ENCODE data around the gene GRM1.

GRM1 gene

DNA sequence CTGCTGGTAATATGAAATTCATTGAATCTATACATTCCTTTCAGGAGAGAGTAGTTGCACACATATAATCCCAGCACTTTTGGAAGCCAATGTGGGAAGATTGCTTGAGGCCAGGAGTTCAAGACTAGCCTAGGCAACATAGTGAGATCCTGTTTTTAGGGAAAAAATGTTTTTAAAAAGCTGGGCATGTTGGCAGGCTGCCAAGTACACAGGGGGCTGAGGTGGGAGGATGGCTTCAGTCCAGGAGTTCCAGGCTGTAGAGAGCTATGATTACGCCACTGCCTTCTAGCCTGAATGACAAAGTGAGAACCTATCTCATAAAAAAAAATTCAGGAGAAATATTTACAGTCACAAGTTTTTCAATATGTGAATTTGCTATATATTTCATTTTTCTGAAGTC is 71.9 kb downstream of the GRM1 start:
- DNase-seq, result no peak

DNA sequence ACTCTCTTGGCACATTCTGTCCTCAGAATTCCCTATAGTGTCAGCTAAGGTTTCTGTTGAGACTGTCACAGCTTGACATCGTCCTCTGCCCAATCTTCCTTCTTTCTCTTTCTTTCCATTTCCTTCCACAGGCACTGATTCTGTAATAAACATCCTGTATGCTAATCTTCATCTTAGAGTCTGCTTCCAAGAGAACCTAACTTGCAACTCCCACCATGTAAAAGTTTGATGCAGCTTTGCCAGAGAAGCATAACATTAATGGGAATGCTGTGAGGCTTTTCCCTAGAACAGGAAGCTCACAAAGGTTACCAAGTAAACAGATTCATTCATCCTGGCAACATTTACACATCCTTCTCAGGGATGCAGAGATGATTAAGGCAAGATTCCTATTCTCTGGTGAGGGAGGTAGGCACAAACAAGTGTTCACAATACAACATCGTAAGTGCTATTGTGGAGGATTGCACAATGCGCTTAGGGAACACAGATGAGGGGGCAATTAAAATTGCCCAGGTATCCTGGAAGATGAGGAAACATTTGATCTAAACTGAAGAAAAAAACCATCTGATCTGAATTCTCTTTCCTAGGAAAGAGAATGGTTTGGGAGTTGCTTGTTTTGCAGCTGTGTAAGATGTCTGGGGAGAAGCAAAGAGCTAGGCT is 74.7 kb downstream of the GRM1 start:
- no peak for DNase-seq

DNA sequence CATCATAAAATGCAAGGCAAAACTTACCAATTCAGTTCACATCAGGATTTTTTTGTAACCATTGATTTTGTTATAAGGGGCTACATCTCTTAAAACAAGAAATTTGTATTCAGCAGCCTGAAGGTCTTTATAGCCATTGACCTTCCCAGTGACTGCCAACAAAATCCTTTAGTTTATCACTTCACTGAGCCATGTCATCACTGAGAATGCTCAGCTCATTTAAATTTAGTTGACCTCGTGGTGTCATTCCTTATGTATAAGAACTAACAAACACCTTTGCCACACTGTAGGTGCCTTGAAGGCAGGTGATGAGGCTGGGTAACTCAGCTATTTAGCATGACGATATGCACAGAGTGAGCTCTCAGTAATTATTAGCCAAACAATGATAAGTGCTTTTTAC is 77.7 kb downstream of the GRM1 start:
- DNase-seq, result no peak

DNA sequence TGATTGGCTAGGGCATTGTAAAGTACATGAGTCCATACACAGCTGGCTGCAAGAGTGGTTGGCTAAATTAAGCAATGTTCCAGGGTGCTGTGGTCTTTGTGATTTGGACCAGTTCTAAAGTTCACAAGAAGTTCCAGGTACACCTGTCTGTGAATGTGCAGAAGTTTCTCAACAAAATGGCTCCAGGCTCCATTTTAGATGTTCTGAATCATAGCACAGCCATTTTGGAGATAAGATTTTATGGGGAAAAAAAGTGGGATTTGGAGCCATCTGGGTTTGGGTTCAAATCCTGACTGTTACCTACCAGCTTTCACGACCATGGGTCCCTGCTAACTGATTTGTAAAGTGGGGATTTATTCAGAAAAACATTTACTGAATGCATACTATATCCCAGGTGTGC is 82.1 kb downstream of the GRM1 start:
- DNase-seq, result no peak

DNA sequence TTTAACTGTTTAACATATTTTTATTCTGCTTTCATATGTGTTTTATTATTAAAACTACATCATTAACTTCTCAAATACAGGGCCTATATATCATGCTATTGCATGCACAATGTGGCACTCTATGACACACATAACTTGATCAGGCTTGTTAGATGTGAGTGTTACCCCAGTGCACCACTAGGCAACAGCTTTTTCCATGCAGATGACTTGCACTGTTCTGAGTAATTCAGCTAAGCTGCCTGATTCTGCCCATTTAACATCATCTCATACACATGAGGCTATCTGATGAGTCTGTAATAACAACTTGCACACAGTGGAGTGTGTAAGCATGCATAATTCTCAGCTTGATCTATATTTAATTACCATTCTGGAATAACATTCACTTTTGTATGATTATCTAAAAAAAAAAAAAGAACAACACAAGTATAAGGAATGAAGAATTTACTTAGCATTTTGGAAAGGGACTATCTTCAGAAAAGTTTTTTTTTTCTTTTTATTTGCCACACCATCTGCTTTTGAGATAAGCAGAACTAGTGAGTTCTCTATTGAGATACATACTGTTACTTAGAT is 83.1 kb downstream of the GRM1 start:
- DNase-seq, result no peak

DNA sequence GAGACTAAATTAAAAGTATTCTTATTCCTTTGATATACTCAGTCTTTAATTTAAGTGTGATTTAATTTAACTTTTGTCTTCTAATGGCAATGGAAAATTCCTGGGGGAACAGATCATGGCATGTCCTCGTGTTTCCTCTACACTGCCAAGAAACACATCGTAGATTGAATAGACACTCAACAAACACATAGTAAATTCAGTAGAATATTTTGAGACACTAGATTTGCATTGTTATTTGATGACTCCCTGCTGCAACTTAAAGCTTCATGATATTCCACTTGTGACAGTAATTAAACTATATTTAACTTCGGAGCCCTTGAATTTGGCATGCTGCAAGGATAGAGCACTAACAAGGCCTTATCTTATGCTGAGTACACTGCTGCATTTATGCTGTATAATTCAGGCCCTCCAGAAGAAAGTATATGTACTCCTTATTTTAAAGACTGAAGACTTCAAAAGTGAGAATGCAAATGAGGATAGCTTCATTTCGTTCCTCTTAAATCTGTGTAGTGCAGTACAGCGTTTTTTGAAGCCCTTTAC is 84.3 kb downstream of the GRM1 start:
- DNase-seq, result no peak

DNA sequence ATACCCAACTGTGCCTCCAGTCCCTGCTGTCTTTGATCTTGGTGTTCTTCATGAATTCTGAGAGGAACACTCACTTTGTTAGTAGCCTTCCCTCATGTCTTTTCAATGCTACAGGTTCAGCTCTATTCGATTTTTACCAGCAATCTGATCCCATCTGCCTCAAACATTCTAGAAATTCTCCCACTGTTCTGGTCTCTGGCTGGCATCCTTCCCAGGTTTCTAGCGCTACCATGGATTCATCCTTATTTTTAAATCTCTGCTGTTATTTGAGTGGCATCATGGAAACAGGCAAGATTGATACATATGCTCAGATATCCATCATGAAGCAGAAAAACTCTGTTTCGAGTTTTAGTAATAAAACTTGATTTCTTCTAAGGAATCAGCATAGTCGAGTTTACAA is 94.8 kb downstream of the GRM1 start:
- DNase-seq, result no peak

DNA sequence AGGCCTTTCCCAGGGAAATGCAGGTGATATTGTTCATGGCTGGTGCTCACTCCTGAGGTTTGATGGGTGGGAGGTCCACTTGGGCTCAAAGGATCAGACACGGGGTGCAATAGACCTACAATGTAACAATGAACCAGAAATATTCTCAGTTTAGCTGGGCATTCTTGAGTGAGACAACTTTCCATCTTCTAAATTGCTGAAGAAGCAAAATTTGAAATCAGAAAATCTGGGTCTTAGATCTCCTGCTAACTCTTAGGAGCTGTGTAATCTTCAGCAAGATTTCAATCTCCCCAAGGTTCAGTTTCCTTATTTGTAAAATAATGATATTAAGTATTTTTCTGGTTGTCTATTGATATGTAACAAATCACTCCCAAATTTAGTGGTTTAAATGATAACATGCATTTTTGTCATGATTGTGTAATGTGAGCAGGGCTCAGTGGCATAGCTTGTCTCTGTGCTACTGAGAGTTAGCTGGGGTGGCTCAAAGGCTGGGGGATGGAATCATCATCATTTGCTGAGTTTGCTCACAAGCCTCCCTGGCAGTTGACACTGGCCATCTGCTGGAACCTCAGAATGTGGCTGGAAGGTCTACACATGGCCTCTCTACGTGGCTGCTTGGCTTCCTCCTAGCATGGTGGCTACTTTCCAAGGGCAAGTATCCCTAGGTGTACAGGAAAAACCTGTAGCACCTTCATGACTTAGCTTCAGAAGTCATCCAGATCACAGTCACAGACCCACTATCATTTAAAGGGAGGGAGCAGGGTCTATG is 98.8 kb downstream of the GRM1 start:
- no peak for DNase-seq

DNA sequence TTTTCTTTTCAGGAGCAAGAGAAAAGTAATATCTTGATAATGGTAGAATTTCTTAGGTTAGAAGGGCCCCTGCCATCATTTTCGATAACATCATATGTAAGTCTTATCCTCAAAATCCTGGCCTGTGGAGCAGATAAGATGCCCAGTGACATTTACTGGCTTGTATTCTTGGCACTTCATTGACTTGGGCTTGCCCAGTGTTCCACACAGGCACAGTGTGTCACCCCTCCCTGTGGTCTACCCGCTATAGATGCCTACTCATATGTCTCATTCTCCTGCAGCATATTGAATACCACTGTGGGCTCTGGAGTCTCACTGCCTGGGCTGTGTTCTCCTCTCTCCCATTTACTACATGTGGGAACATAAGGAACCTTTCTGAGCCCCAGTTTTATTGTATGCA is 105.0 kb downstream of the GRM1 start:
- DNase-seq, result no peak

DNA sequence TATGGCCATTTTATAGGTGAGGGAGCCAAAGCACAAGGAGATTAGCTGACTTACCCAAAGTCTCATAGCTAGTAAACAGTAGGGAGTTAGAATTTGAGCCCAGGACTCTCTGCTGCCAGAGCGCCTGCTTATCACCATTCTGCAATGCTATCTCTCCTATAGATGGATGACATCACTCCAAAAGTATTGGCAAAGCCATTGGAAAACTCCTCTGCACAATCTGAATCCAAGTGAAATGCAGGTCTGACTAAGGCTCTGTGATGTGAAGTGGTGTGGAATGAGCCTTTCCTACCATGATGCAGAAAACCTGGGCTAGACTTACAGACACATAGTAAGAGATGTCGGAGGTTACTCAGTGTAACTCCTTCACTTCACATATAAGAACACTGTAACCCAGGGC is 106.3 kb downstream of the GRM1 start:
- no peak for DNase-seq

DNA sequence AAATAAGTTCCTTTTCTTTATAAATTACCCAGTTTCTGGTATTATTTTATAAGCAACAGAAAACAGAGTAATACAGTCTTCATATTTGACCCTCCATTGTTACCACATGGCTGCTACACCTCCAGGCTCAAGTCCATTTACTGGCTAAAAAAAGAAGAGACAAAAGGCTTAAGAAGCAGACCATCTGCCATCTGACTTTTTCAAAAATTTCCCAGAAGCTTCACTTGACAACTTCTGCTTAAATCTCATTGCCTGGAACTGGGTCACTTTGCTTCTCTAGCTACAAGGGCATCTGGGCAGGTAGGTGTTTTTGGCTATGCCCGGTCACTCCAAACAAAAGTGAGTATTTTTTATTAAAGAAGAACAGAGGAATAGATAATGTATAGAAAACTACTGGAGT is 118.0 kb downstream of the GRM1 start:
- no peak for DNase-seq

DNA sequence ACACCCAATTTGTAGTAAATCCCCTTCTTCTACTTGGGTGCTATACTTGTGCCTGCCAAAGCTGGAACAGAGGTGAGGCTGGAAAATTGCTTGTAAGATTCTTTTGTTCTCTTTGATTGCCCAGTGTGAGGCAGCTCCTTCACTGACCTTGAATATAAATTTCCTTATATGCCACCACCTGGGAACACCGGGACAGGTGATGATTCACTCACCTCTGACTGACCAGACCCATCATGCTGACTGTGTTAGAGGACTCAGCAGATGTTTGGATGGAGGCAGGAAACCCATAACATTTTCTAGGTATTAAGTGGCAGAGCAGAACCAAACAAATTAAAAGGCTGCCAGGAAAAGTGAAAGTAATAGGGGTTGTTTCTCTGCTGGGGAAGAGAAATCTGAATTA is 120.9 kb downstream of the GRM1 start:
- no peak for DNase-seq

DNA sequence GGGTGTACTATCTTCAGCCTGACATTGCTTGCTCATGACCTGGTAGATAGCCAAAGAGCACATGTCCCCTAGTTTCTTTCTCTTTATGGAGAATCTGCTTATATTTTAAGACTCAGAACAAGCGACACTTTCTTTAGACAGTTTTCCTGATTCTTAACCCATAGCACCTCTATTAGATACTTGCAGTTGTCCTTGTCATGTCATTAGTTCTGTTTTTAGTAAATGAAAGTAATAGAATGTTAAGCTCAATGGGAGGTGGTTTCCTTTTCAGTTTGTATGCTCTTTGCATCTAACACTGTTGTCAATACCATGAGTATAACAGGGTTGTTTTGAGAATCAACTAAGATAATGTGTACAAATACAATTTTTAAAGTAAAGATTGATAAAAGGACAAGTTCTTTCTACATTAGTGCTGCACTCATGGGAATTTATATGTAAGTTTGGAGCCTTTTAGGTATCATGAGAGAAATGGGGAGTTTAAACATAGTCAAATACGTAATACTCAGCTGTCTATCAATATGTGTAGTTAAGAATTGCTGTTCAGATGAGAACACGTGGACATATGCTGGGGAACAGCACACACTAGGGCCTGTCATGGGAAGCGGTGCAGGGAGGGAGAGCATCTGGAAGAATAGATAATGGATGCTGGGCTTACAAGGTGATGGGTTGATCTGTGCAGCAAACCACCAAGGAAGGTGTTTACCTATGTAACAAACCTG is 124.3 kb downstream of the GRM1 start:
- DNase-seq, result no peak

DNA sequence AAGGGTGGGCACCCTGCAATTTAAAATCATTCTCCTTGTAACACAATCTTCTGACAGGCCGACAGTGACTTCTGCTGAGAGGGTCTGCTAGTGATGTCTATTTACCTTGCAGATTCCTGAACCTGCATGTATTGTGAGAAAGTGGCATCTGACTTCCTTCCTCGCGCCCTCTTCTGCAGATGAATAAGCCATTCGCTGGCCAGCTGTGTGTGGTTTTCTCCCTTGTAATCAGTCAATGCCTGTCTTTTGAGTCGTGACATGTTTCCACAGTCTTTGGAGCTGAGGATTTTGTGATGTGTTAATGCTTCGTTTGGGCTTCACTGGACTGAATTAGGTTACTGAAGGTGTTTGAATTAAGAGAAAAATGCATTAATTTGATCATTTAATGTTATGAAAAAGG is 125.3 kb downstream of the GRM1 start:
- DNase-seq, result no peak

DNA sequence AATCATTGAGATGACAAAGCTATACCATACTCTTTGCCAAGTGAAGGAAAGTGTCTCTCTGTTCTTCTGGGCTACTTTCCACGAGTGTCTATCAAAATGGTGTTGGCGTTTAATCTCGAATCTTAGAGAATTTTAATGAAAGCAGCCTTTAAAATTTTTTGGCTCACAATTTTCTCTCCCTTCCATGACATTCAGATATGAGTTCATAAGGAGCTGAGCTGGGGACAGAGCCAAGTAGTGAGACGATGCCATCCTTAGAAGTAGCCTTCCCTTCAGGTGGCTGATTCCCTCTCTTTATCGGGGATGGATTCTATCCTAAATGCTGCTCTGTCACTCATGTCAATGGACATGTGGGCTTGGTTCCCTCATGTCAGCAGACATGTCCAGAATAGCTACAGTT is 132.8 kb downstream of the GRM1 start:
- DNase-seq, result no peak

DNA sequence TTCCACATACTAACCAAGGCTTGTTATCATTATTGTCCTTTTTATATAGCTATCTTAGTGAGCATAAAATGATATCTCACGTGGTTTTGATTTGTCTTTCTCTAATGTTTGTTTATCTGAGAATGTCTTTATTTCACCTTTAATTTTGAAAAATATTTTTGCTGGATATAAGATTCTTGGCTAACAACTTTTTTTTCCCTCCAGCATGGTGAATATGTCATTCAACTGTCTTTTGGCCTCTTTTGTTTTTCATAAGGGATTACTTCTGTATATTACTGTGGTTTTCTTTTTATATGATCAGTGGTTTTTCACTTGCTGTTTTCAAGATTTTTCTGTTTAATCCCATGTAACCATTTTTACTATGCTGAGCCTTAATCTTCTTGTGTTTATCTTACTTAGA is 141.0 kb downstream of the GRM1 start:
- DNase-seq, result no peak

DNA sequence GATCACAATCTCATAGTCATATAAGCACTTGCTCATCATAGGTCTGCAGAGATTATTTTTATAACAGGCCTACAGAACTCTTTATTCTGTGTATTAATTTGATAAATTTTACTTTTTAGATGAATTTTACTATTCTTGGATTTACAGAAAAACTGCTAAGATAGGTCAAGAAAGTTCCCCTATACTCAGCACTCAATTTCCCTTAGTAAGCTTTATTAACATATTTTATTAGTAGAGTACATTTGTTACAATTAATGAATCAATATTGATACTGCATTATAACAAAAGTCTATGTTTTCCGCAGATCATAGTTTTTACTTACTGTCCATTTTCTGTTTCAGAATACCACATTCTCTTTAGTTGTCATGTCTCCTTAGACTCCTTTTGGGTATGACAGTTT is 148.9 kb downstream of the GRM1 start:
- DNase-seq, result no peak

DNA sequence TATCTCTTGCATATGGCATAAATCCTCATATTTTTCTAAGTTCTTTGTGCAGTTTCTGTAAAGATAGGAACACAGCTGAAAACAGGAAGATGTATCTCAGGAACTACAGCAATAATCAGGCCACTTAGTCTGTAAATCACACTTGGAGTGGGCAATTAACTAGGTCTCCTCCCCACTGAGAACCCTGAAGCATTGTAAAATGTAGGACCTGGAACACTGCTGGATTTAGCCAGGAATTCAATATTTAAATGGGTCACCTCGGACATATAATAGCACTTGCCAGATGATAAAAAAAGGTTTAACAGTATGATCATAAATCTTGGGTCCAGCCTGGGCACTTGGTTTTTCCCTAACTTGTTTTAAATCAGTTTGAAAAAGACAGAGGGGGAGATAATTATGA is 155.0 kb downstream of the GRM1 start:
- DNase-seq, result no peak

DNA sequence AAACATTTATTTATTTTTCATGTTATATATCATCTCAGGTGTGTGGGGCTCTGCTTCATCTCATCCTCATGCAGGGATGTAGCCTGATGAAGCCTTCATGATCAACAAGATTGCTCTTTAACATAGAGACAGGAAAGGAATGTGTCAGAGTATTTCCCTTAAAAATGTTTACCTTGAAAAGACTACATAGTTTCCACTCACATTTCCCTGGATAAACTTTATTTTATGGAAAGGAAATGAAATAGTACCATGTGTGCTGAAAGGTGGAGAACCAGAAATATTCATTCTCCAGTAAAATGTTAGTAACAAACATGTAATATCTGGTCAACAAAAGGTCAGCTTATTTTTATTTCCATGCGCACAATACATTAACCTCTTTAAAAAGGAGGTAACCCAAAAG is 155.8 kb downstream of the GRM1 start:
- no peak for DNase-seq

DNA sequence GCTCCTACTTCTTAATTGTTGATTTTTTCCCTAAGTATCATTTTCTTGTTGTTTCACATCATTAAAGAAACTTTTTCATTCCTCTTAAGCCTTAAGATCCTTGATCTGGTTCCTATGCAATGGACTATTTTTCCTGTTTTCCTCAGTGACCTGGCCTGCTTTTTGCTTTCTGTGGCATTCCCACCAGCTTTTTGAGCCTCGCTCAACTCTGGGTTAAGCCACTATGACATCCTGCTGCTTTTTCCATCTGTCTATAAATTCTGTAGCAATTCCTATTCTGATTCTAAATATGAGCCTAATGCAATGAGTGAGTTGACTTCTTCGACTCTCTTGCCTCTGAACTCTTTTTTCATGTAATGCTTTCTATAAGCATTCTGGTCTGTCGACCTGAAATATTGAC is 160.3 kb downstream of the GRM1 start:
- no peak for DNase-seq

DNA sequence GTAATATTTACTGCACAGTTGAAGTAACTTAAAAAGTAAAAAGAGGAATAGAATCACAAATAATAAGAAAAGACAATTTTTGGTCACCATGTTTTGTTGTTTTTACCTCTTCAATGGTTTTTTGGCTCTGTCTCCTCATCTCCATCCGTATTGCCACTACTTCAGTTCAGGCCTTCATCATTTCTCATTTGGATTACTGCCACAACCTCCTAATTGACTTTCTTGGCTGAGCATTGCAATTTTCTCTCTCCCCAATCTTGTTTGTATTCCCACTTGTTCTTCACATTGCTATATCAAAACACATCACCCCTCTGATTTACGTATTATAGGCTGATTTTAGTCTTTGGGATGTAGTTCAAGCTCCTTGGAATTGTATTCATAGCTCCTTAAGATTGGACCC is 161.7 kb downstream of the GRM1 start:
- no peak for DNase-seq

DNA sequence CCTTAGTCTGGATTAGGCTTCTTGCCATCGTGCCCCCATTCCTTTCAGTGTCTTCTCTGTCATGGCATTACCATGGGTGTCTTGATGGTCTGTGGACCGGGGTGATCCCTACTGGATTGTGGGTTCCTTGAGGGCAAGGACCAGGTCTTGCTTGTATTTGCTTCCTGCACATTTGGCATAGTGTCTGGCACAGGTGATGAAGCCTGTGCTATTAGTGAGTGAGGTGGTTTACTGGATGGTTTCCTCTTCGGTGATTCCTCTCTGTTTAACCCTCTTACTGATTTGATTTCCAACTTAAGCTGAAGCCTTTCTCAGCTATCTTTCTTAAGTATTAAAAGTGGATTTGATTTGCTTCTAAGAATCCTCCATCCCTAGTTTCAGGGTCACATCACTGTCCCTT is 162.3 kb downstream of the GRM1 start:
- no peak for DNase-seq

DNA sequence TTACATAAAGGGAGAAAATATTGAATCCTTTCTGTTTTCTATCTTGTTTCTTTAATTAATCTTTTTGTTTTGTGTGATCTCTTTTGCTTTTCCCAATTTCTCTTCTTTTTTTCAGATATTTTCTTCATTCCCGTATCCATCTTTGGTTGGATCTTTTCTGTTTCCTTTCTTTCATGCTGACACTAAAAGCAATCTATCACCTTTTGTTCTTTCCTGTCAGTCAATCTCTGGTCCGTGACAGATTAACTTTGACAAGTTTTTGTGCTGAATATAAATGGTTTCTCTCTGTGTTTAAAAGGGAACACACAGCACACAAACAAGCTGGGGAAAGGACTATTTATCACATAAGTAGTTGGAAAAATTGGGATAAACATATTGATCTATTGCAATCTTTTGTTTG is 162.8 kb downstream of the GRM1 start:
- no peak for DNase-seq

DNA sequence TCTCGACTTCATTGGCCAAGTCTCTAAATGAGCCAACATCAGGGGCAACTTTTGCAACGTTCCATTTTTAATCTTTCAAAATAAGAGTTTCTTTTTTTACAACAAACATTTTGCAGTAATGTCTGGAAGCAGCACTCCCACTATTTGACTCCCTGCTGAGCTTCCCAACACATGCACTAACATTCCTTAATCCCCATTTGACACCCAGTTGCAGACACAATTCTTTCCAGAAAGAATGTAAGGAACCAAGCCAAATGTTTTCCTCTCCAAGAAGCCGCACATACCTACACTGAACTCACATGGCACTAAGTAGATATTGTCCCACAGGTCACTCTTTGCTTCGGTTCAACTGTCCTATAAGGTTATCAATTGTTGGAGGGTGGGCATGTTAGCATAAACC is 165.6 kb downstream of the GRM1 start:
- no peak for DNase-seq

Measured in midbrain (tissue), 1 donor.